K562 (cell line): ENCODE measurements around the gene LINGO4. TPM values are rescaled to one million over a fixed set of nuclear protein-coding genes. Genes with fewer than 3 reads are reported as not detected.

Experiments
- ATAC-seq: fragments of 200-7000 bp; cut with Tn5 transposase; 3 replicates; pipeline ENCODE4 v1.9.1; 2020; ENCODE audit warnings: moderate library complexity
- BruUV-seq: library from RNA; stranded (reverse); fragments of 400-500 nt; replicated peaks from 2 replicates; lab custom pipeline; 2021; lab: Mats Ljungman, UMichigan
- CTCF ChIA-PET: fragments of 300-600 bp; formaldehyde crosslinking; extraction: SDS; loops from one replicate; lab custom pipeline; 2021; ENCODE audit warnings: low intra/inter-chr PET ratio; lab: Yijun Ruan, JAX
- POLR2A ChIA-PET: fragments of 300-600, 350-650 bp; sonication (Branson Sonifier 250); formaldehyde crosslinking; extraction: SDS; loops from one replicate; lab custom pipeline; 2021; ENCODE audit warnings: antibody characterized with exemption, inconsistent platforms; lab: Yijun Ruan, JAX
- DNase-seq, 4 experiments: peaks; one replicate each; pipeline versions ENCODE4 v3.0.0 to v3.0.0-alpha.2; 2011 to 2018; ENCODE audit warnings: low spot score in 3 of 4, mixed read lengths in 3 of 4; ENCODE audit errors: extremely low read depth in 1 of 4
- FAIRE-seq: peaks from 2 replicates; lab custom pipeline; 2011; peaks lifted over from hg19 to GRCh38; lab: Jason Lieb, UNC
- H2AFZ ChIP-seq: 2 replicates; pipeline ENCODE4 v1.6.0; 2011; ENCODE audit warnings: low read depth, low read length, control low read depth, inconsistent platforms
- H3K27ac ChIP-seq: fragments of 200-600 bp; 3 replicates; pipeline ENCODE4 v1.8.0; 2011; ENCODE audit warnings: low read depth, mild to moderate bottlenecking, control low read depth, inconsistent platforms, low read length, moderate library complexity, mixed read lengths; ENCODE audit errors: extremely low read depth
- H3K27me3 ChIP-seq, 2 experiments: fragments of 300-600 bp in 1 of 2; 2 replicates in 1 of 2; 3 replicates in 1 of 2; pipeline versions ENCODE4 v1.6.0 to v1.8.0; 2011; ENCODE audit warnings: inconsistent platforms in 2 of 2, low read length in 2 of 2, mild to moderate bottlenecking in 1 of 2, mixed read lengths in 1 of 2, moderate library complexity in 1 of 2; ENCODE audit not compliant: control insufficient read depth in 2 of 2, insufficient read depth in 2 of 2
- H3K36me3 ChIP-seq: fragments of 300-600 bp; 3 replicates; pipeline ENCODE4 v1.8.0; 2011; ENCODE audit warnings: mild to moderate bottlenecking, low read length, inconsistent platforms; ENCODE audit not compliant: control insufficient read depth, insufficient read depth
- H3K4me1 ChIP-seq, 2 experiments: fragments of 200-600 bp in 1 of 2; replicated peaks in 1 of 2; 2 replicates in 1 of 2; 3 replicates in 1 of 2; pipeline versions ENCODE4 v1.5.1 to v1.8.0; 2011; ENCODE audit warnings: inconsistent platforms in 2 of 2, low read length in 2 of 2, mild to moderate bottlenecking in 1 of 2, mixed read lengths in 1 of 2, moderate library complexity in 1 of 2; ENCODE audit not compliant: control insufficient read depth in 2 of 2, insufficient read depth in 2 of 2
- H3K4me2 ChIP-seq: 2 replicates; pipeline ENCODE4 v1.6.1; 2011; ENCODE audit warnings: low read length, control low read depth, inconsistent platforms, mixed read lengths; ENCODE audit not compliant: insufficient read depth
- H3K4me3 ChIP-seq: fragments of 200-600 bp; sonication (generic), shearing (Covaris generic); 2 replicates; pipeline ENCODE4 v1.5.1; 2016; ENCODE audit warnings: control low read depth, inconsistent platforms
- H3K79me2 ChIP-seq: fragments of 200-600 bp; 3 replicates; pipeline ENCODE4 v1.8.0; 2011; ENCODE audit warnings: low read length, inconsistent platforms; ENCODE audit not compliant: control insufficient read depth, insufficient read depth
- H3K9ac ChIP-seq, 2 experiments: 2 replicates each; pipeline versions ENCODE4 v1.6.0 to v1.6.1; 2011; ENCODE audit warnings: low read depth in 2 of 2, low read length in 2 of 2, control low read depth in 1 of 2, inconsistent platforms in 1 of 2, mild to moderate bottlenecking in 1 of 2, mixed read lengths in 1 of 2; ENCODE audit not compliant: insufficient read depth in 1 of 2
- H3K9me1 ChIP-seq: one replicate; pipeline ENCODE4 v1.6.0; 2011; ENCODE audit warnings: inconsistent platforms, mild to moderate bottlenecking, low read length, moderate library complexity; ENCODE audit not compliant: control insufficient read depth, insufficient read depth
- H3K9me3 ChIP-seq: replicated peaks from 2 replicates; pipeline ENCODE4 v1.5.1; 2011; ENCODE audit warnings: low read depth, low read length, inconsistent platforms; ENCODE audit not compliant: control insufficient read depth, insufficient read depth
- H4K20me1 ChIP-seq: replicated peaks from 2 replicates; pipeline ENCODE4 v1.6.1; 2011; ENCODE audit warnings: low read length, inconsistent platforms, mixed read lengths; ENCODE audit not compliant: control insufficient read depth, insufficient read depth
- CCAR2 ChIP-seq: fragments of 200-400 bp; formaldehyde crosslinking; IDR thresholded peaks from 2 replicates; pipeline ENCODE4 v1.6.1; 2017; ENCODE audit warnings: mild to moderate bottlenecking, low read depth, low read length
- ELF1 ChIP-seq: fragments of 200-800 bp; sonication (Bioruptor generic); IDR thresholded peaks from 2 replicates; pipeline ENCODE4 v1.6.1; 2016; ENCODE audit warnings: missing genetic modification characterization, missing compliant biosample characterization
- FOXJ3 ChIP-seq: sonication (generic); formaldehyde crosslinking; IDR thresholded peaks from 2 replicates; pipeline ENCODE4 v1.4.0; 2020; ENCODE audit warnings: mild to moderate bottlenecking, missing genetic modification reagents
- FOXM1 ChIP-seq, 2 experiments: fragments of 450-650 bp in 1 of 2; sonication (generic) in 1 of 2; formaldehyde crosslinking in 1 of 2; IDR thresholded peaks; 2 replicates each; pipeline versions ENCODE4 v1.6.1 to v1.9.0; 2017 to 2022; ENCODE audit warnings: low read depth in 2 of 2, mild to moderate bottlenecking in 2 of 2, missing genetic modification reagents in 1 of 2, moderate library complexity in 1 of 2
- HMGN3 ChIP-seq: IDR thresholded peaks from 2 replicates; pipeline ENCODE4 v1.6.1; 2011; ENCODE audit warnings: borderline replicate concordance, low read depth, mild to moderate bottlenecking, mixed read lengths, low read length; ENCODE audit not compliant: insufficient read length; ENCODE audit errors: extremely low read depth
- HSF4 ChIP-seq: fragments of 250-450 bp; sonication (Bioruptor Pico); IDR thresholded peaks from 2 replicates; pipeline ENCODE4 v2.1.2; 2022; ENCODE audit warnings: mild to moderate bottlenecking, moderate library complexity, borderline replicate concordance
- MYC ChIP-seq, 2 experiments: fragments of 250-450 bp in 1 of 2; sonication (Bioruptor Pico) in 1 of 2; IDR thresholded peaks; 2 replicates each; pipeline versions ENCODE4 v1.5.1 to v1.6.1; 2012 to 2021; ENCODE audit warnings: low read depth in 2 of 2, borderline replicate concordance in 1 of 2, improper control_type of control experiment in 1 of 2, low read length in 1 of 2, mild to moderate bottlenecking in 1 of 2, moderate library complexity in 1 of 2
- NR3C1 ChIP-seq: sonication (generic); formaldehyde crosslinking; IDR thresholded peaks from 2 replicates; pipeline ENCODE4 v1.8.1; 2022; ENCODE audit warnings: missing genetic modification reagents
- OTX1 ChIP-seq: fragments of 450-650 bp; formaldehyde crosslinking; IDR thresholded peaks from 2 replicates; pipeline ENCODE4 v1.4.0; 2022; ENCODE audit warnings: mild to moderate bottlenecking
- SAFB ChIP-seq: fragments of 200-400 bp; formaldehyde crosslinking; IDR thresholded peaks from 2 replicates; pipeline ENCODE4 v1.6.1; 2017; ENCODE audit warnings: low read depth, low read length, borderline replicate concordance
- TCF7 ChIP-seq: sonication (generic); IDR thresholded peaks from 2 replicates; pipeline ENCODE4 v1.6.1; 2016; ENCODE audit warnings: antibody characterized with exemption, borderline replicate concordance
- YY1 ChIP-seq, 3 experiments: IDR thresholded peaks; 2 replicates each; pipeline ENCODE4 v1.6.1; 2011; ENCODE audit warnings: low read length in 2 of 3, mild to moderate bottlenecking in 2 of 3, moderate library complexity in 2 of 3, borderline replicate concordance in 1 of 3, control low read depth in 1 of 3, low read depth in 1 of 3; ENCODE audit not compliant: insufficient read depth in 3 of 3, insufficient replicate concordance in 2 of 3, control insufficient read depth in 1 of 3, insufficient read length in 1 of 3; ENCODE audit errors: extremely low read depth in 1 of 3
- ZFX ChIP-seq: sonication (generic); formaldehyde crosslinking; IDR thresholded peaks from 2 replicates; pipeline ENCODE4 v1.8.0; 2022; ENCODE audit warnings: mild to moderate bottlenecking, missing genetic modification reagents, moderate library complexity
- ZKSCAN3 ChIP-seq: fragments of 250-450 bp; sonication (Bioruptor Pico); IDR thresholded peaks from 2 replicates; pipeline ENCODE4 v1.4.0; 2020
- ZKSCAN8 ChIP-seq: fragments of 200-800 bp; sonication (Bioruptor generic); IDR thresholded peaks from 2 replicates; pipeline ENCODE4 v1.6.1; 2016; ENCODE audit warnings: missing genetic modification characterization, missing compliant biosample characterization
- ZNF165 ChIP-seq: fragments of 250-450 bp; sonication (Bioruptor Pico); IDR thresholded peaks from 2 replicates; pipeline ENCODE4 v1.4.0; 2020; ENCODE audit warnings: borderline replicate concordance
- ZNF311 ChIP-seq: fragments of 250-450 bp; sonication (Bioruptor Pico); IDR thresholded peaks from 2 replicates; pipeline ENCODE4 v1.4.0; 2020; ENCODE audit warnings: mild to moderate bottlenecking, moderate library complexity
- WGBS: fragments of 100-300 bp; shearing (Covaris generic); methylation state at CpG from one replicate; pipeline ENCODE4 v1.1.6; 2016; ENCODE audit warnings: low coverage, mixed read lengths; ENCODE audit not compliant: insufficient coverage; ENCODE audit errors: missing lambda C conversion rate; 5-methylcytosine and 5-hydroxymethylcytosine counted together
- in situ Hi-C: fragments of 300-500 bp; cut with MboI; formaldehyde crosslinking; loops from 4 replicates; pipeline ENCODE4 v1.15.0; 2018; ENCODE audit warnings: inconsistent platforms, mixed read lengths
- intact Hi-C: fragments of 100-400 bp; cut with micrococcal nuclease; formaldehyde crosslinking; loops from 2 replicates; pipeline ENCODE4 v1.14.2; 2022
- polyA plus RNA-seq, 8 experiments: library from polyadenylated mRNA; depleted of rRNA in 4 of 8; stranded (reverse) in 5 of 8; unstranded in 3 of 8; fragments of >200 nt; fragmentation: Nextera tagmentation in 2 of 8; fragmentation: Illumina TruSeq in 1 of 8; extraction: Ambion mirVana in 2 of 8; extraction: Trizol in 1 of 8; gene quantifications; 2 replicates each; pipeline versions ENCODE4 v1.2.1 to v1.2.3, GENCODE V29; 2011 to 2014; ENCODE audit warnings: inconsistent platforms in 1 of 8, missing spikeins in 1 of 8
- total RNA-seq, 7 experiments: library from RNA; depleted of rRNA in 6 of 7; stranded (reverse); fragments of >200 nt in 6 of 7; fragmentation: Illumina TruSeq in 2 of 7; extraction: Trizol in 2 of 7; gene quantifications; 2 replicates each; pipeline versions ENCODE4 v1.2.1 to v1.2.3, GENCODE V29; 2011 to 2021; ENCODE audit warnings: low replicate concordance in 1 of 7
- TF ChIP-seq, protein P1 (sequence below): fragments of 200-800 bp; sonication (Bioruptor generic); IDR thresholded peaks from 2 replicates; pipeline ENCODE4 v1.6.1; 2017; ENCODE audit warnings: missing genetic modification characterization, missing compliant biosample characterization
- TF ChIP-seq, protein P2 (sequence below), 2 experiments: IDR thresholded peaks; 2 replicates each; pipeline ENCODE4 v1.6.1; 2011; ENCODE audit warnings: borderline replicate concordance in 1 of 2, control low read depth in 1 of 2, low read depth in 1 of 2, low read length in 1 of 2, mild to moderate bottlenecking in 1 of 2, mixed read lengths in 1 of 2, moderate library complexity in 1 of 2; ENCODE audit not compliant: insufficient read depth in 1 of 2, insufficient read length in 1 of 2, poor library complexity in 1 of 2, severe bottlenecking in 1 of 2; ENCODE audit errors: extremely low read depth in 1 of 2

Gene LINGO4
- total and polyA plus RNA-seq, 9 of the 15 experiments (the other 6 are each of a cell fraction or from before 2014, with no cell fraction given), result not detected

DNA sequence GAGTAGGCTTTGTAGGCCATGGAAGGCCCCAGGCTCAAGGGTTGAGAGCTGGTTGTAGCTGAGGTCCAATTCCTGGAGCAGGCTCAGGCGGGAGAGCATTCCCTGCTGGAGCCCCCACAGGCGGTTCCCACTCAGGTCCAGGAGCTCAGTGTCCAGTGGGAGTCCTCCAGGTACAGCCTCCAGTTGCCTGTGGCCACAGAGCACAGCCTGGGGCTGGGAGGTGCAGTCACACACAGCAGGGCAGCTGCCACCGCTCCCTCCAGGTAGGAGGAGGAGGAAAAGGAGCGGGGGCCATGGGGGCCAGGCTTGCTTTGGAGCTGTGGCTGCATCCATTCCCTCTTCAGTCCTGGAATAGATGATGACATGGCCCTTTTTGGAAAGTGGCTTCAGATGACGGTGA, 2.8 kb downstream of the LINGO4 start (continued):
- TF ChIP-seq ZNF165 (CRISPR knock-in tag) (no peak), NR3C1 (CRISPR knock-in tag) (no peak), SAFB (no peak), HMGN3 (no peak), MYC (IDR thresholded peaks at IDR 0.05; ENCODE audit: low read depth, low read length) (no peak), MYC (CRISPR knock-in tag; IDR thresholded peaks at IDR 0.05; ENCODE audit: borderline replicate concordance, low read depth) (no peak), ZKSCAN8 (CRISPR knock-in tag) (no peak)
- TF ChIP-seq, all 486 proteins: peak for 0

DNA sequence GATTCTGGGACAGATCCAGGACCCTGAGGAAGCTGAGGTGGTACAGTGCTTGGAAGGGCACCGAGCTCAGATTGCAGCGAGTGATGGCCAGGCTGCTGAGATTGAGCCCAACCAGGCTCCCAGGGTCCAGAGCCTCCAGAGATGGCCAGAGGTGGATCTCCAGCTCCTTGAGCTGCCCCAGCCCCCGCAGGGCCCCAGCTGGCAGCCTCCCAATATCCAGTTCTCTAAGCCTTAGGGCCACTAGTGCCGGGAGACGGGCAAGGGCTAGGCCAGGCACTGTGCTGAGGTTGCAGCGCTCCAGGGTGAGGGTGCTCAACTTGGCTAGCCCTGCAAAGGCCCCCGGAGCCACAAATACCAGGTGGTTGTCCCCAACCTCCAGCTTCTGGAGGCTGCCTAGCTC, 3.4 kb downstream of the LINGO4 start:
- FAIRE-seq, result no peak
- no peak overlapping the region for H2AFZ ChIP-seq
- no peaks in the 10 kb centered on the region for H3K36me3 ChIP-seq
- no TSS peak for BruUV-seq
- H3K79me2 ChIP-seq, result no peaks in the 10 kb centered on the region
- peaks cover 19% of the 10 kb centered on the region for H4K20me1 ChIP-seq
- no peak for ATAC-seq
- no peak overlapping the region for H3K4me3 ChIP-seq
- 5% methylated on average over 7 of the region's 7 CpGs for WGBS
- H3K4me1 ChIP-seq, result peaks cover 0 to 8% of the 10 kb centered on the region in 2 experiments; a peak in 1 of 5 replicates
- in situ Hi-C loops, result no loop called here
- DNase-seq, result no peak
- H3K9me3 ChIP-seq, result no peaks in the 10 kb centered on the region
- no peak overlapping the region for H3K9ac ChIP-seq
- ChIA-PET POLR2A (interaction anchor here (0.5 to 1.8 kb wide), 4 partner anchors 12 to 25 kb away, joined by 3 to 9 read pairs (median 4); partner anchors contain the start of gene TDRKH), CTCF (no interaction called here)
- no peak overlapping the region for H3K27ac ChIP-seq
- no peaks in the 10 kb centered on the region for H3K9me1 ChIP-seq
- H3K27me3 ChIP-seq, result peaks cover 54 to 85% of the 10 kb centered on the region in 2 experiments
- intact Hi-C loops, result no loop called here
- H3K4me2 ChIP-seq, result no peak overlapping the region
- TF ChIP-seq TCF7 (no peak), ZNF311 (CRISPR knock-in tag) (no peak), FOXM1 (IDR thresholded peaks at IDR 0.05; ENCODE audit: low read depth) (no peak), FOXM1 (CRISPR knock-in tag; IDR thresholded peaks at IDR 0.05; ENCODE audit: low read depth) (no peak), ELF1 (tag) (no peak), CCAR2 (no peak), HSF4 (CRISPR knock-in tag) (no peak), OTX1 (CRISPR knock-in tag) (no peak), YY1 (IDR thresholded peaks at IDR 0.05; ENCODE audit: borderline replicate concordance in 1 of 3, control insufficient read depth in 1 of 3, extremely low read depth in 1 of 3, insufficient read depth in 3 of 3, insufficient read length in 1 of 3, insufficient replicate concordance in 2 of 3, low read depth in 1 of 3, low read length in 2 of 3) (no peak), FOXJ3 (CRISPR knock-in tag) (no peak), ZFX (CRISPR knock-in tag) (no peak), ZKSCAN3 (no peak)
- TF ChIP-seq, protein P1, sequence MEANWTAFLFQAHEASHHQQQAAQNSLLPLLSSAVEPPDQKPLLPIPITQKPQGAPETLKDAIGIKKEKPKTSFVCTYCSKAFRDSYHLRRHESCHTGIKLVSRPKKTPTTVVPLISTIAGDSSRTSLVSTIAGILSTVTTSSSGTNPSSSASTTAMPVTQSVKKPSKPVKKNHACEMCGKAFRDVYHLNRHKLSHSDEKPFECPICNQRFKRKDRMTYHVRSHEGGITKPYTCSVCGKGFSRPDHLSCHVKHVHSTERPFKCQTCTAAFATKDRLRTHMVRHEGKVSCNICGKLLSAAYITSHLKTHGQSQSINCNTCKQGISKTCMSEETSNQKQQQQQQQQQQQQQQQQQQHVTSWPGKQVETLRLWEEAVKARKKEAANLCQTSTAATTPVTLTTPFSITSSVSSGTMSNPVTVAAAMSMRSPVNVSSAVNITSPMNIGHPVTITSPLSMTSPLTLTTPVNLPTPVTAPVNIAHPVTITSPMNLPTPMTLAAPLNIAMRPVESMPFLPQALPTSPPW (CRISPR knock-in tag), result no peak
- TF ChIP-seq, protein P2, sequence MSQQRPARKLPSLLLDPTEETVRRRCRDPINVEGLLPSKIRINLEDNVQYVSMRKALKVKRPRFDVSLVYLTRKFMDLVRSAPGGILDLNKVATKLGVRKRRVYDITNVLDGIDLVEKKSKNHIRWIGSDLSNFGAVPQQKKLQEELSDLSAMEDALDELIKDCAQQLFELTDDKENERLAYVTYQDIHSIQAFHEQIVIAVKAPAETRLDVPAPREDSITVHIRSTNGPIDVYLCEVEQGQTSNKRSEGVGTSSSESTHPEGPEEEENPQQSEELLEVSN (IDR thresholded peaks at IDR 0.05; ENCODE audit: borderline replicate concordance in 1 of 2, extremely low read depth in 1 of 2, insufficient read depth in 1 of 2, insufficient read length in 1 of 2, low read depth in 1 of 2, low read length in 1 of 2, poor library complexity in 1 of 2, severe bottlenecking in 1 of 2), result no peak
